UCSD-AML1 (cell line): ENCODE measurements around the gene PDE4D.

Experiments used
- DNase-seq: peaks from one replicate; lab custom pipeline; 2025; ENCODE audit not compliant: unreplicated experiment; lab: John Stamatoyannopoulos, UW

PDE4D gene

GRCh38 chr5:58926541-58926935, 967.0 kb downstream of the PDE4D start:
- DNase-seq = no peak

GRCh38 chr5:58925627-58926540, 967.6 kb downstream of the PDE4D start:
- DNase-seq = no peak

- DNase-seq = no peak
Observed at GRCh38 chr5:58924306-58924705, 969.2 kb downstream of the PDE4D start.

- no peak for DNase-seq
Observed at GRCh38 chr5:58923355-58923754, 970.2 kb downstream of the PDE4D start.

GRCh38 chr5:58922461-58923171, 970.9 kb downstream of the PDE4D start:
- DNase-seq = no peak

- DNase-seq = no peak
Observed at GRCh38 chr5:58921159-58921558, 972.4 kb downstream of the PDE4D start.

GRCh38 chr5:58919833-58920232, 973.7 kb downstream of the PDE4D start:
- DNase-seq = no peak
